ENCODE results near the gene ART3. TPM values are rescaled to one million over a fixed set of nuclear protein-coding genes. Genes with fewer than 3 reads are reported as not detected.

Gene ART3
- polyA plus RNA-seq, 3 donors: not detected

GRCh38 chr4:76153356-76153755, 78.8 kb downstream of the ART3 start:
- intact Hi-C loops (cut with micrococcal nuclease): no loop called here
- Histone ChIP-seq H3K36me3 (replicated peaks in 1 of 2; ENCODE audit: control insufficient read depth in 1 of 2, insufficient read depth in 2 of 2, low read length in 2 of 2) (peaks cover 0 to 3% of the 10 kb centered on the region in 2 donors), H3K9me3 (replicated peaks in 1 of 2; ENCODE audit: control insufficient read depth in 1 of 2, insufficient read depth in 1 of 2, low read length in 2 of 2) (no peaks in the 10 kb centered on the region), H3K27ac (ENCODE audit: low read depth in 1 of 2, low read length in 2 of 2) (no peak overlapping the region), H4K20me1 (ENCODE audit: insufficient read depth, low read length) (no peaks in the 10 kb centered on the region), H3K79me2 (ENCODE audit: insufficient read depth, low read length) (peaks cover 8% of the 10 kb centered on the region), H3K4me1 (ENCODE audit: control insufficient read depth in 1 of 2, insufficient read depth in 2 of 2, low read length in 2 of 2) (peaks cover 0 to 7% of the 10 kb centered on the region in 2 donors), H3K9ac (ENCODE audit: insufficient read depth, low read length, poor library complexity, severe bottlenecking) (no peak overlapping the region), H2AFZ (ENCODE audit: insufficient read depth, low read depth, low read length, poor library complexity, severe bottlenecking) (no peak overlapping the region), H3K4me3 (replicated peaks in 1 of 3; ENCODE audit: low read depth in 2 of 3, low read length in 3 of 3) (no peak overlapping the region), H3K27me3 (ENCODE audit: control insufficient read depth in 2 of 2, insufficient read depth in 2 of 2, low read length in 2 of 2) (no peaks in the 10 kb centered on the region), H3K4me2 (replicated peaks; ENCODE audit: extremely low read depth, low read length, poor library complexity, severe bottlenecking) (no peak overlapping the region)
- WGBS (ENCODE audit: insufficient coverage): no CpG with 5 or more reads among the region's 2 CpGs
- Mint-ChIP-seq H3K36me3 (peaks cover under 1 to 8% of the 10 kb centered on the region in 2 donors), H3K9me3 (peaks cover 4 to 9% (median 7%) of the 10 kb centered on the region in 7 donors), H3K4me3 (no peak overlapping the region), H3K27me3 (ENCODE audit: low read depth in 3 of 3) (peaks cover 0 to 3% (median 1%) of the 10 kb centered on the region in 3 donors), H3K4me1 (peaks cover 10% of the 10 kb centered on the region), H3K27ac (no peak overlapping the region)
- DNase-seq: no peak
- no peak for TF ChIP-seq CTCF (IDR thresholded peaks at IDR 0.05)

GRCh38 chr4:76155979-76156378, 81.5 kb downstream of the ART3 start:
- no peak overlapping the region for H3K27ac ChIP-seq (ENCODE audit: low read depth in 1 of 2, low read length in 2 of 2)
- H3K36me3 Mint-ChIP-seq: peaks cover 20 to 29% of the 10 kb centered on the region in 2 donors
- WGBS (ENCODE audit: insufficient coverage): no CpG with 5 or more reads among the region's 3 CpGs
- intact Hi-C loops (cut with micrococcal nuclease): no loop called here
- H3K9me3 Mint-ChIP-seq: peaks cover 4 to 9% (median 7%) of the 10 kb centered on the region in 7 donors
- no peaks in the 10 kb centered on the region for H3K27me3 ChIP-seq (ENCODE audit: control insufficient read depth in 2 of 2, insufficient read depth in 2 of 2, low read length in 2 of 2)
- no peak overlapping the region for H3K4me3 ChIP-seq (replicated peaks in 1 of 3; ENCODE audit: low read depth in 2 of 3, low read length in 3 of 3)
- H3K79me2 ChIP-seq (ENCODE audit: insufficient read depth, low read length): no peaks in the 10 kb centered on the region
- no peaks in the 10 kb centered on the region for H4K20me1 ChIP-seq (ENCODE audit: insufficient read depth, low read length)
- H3K36me3 ChIP-seq (replicated peaks in 1 of 2; ENCODE audit: control insufficient read depth in 1 of 2, insufficient read depth in 2 of 2, low read length in 2 of 2): peaks cover 6 to 30% of the 10 kb centered on the region in 2 donors
- no peak overlapping the region for H2AFZ ChIP-seq (ENCODE audit: insufficient read depth, low read depth, low read length, poor library complexity, severe bottlenecking)
- no peak for DNase-seq
- no peak for TF ChIP-seq CTCF (IDR thresholded peaks at IDR 0.05)
- no peaks in the 10 kb centered on the region for H3K27me3 Mint-ChIP-seq (ENCODE audit: low read depth in 3 of 3)
- no peaks in the 10 kb centered on the region for H3K4me1 Mint-ChIP-seq
- H3K4me3 Mint-ChIP-seq: no peak overlapping the region
- H3K4me1 ChIP-seq (ENCODE audit: control insufficient read depth in 1 of 2, insufficient read depth in 2 of 2, low read length in 2 of 2): no peaks in the 10 kb centered on the region
- no peak overlapping the region for H3K4me2 ChIP-seq (replicated peaks; ENCODE audit: extremely low read depth, low read length, poor library complexity, severe bottlenecking)
- no peaks in the 10 kb centered on the region for H3K9me3 ChIP-seq (replicated peaks in 1 of 2; ENCODE audit: control insufficient read depth in 1 of 2, insufficient read depth in 1 of 2, low read length in 2 of 2)
- peak overlapping the region in 2 of 7 donors; percentile 8 to 52 for H3K27ac Mint-ChIP-seq
- H3K9ac ChIP-seq (ENCODE audit: insufficient read depth, low read length, poor library complexity, severe bottlenecking): no peak overlapping the region
